RWPE1 (cell line): ENCODE results near the gene SMYD3.

Experiments
- CTCF ChIA-PET: fragments of 350-600 bp; sonication (Branson Sonifier 250); formaldehyde crosslinking; extraction: SDS; loops from one replicate; lab custom pipeline; 2021; lab: Yijun Ruan, JAX
- POLR2A ChIA-PET: fragments of 400-600 bp; formaldehyde crosslinking; extraction: SDS; loops from one replicate; lab custom pipeline; 2020; ENCODE audit warnings: antibody characterized with exemption; ENCODE audit not compliant: low non-redundant PET; lab: Yijun Ruan, JAX
- DNase-seq: peaks from one replicate; pipeline ENCODE4 v3.0.0; 2012; ENCODE audit warnings: low spot score
- H3K27ac ChIP-seq: fragments of 450-650 bp; 2 replicates; pipeline ENCODE4 v1.5.1; 2017
- TF ChIP-seq, protein P1 (sequence below): fragments of 450-650 bp; conservative IDR thresholded peaks from 2 replicates; pipeline ENCODE4 v1.5.1; 2017; ENCODE audit warnings: low read depth, mild to moderate bottlenecking

SMYD3 gene

DNA sequence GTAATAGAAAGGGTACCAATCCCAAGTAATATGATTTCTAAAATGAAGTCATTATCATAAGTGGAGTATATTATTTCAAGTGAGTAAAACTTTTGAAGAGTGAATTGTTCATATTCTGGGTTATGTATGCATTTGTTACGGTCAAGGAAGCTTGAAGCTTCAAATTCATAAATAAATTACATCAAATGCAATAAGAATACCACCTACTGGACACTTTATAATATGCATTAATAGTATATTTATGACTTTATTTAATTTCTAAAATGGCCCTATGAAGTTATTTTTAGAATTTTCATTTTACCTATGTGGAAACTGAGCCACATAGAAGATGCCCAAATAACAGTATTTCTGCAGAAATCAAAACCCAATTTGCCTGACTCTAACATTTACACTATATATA lies 260.6 kb downstream of the SMYD3 start:
- no peak for DNase-seq
- ChIA-PET CTCF (interaction anchor here (0.5 to 0.7 kb wide), 2 partner anchors 462 to 470 kb away, joined by 3 read pairs; no protein-coding TSS in a partner anchor), POLR2A (interaction anchor here (0.5 kb wide), 1 partner anchor 10 kb away, joined by 3 read pairs; no protein-coding TSS in a partner anchor)
- TF ChIP-seq, protein P1, sequence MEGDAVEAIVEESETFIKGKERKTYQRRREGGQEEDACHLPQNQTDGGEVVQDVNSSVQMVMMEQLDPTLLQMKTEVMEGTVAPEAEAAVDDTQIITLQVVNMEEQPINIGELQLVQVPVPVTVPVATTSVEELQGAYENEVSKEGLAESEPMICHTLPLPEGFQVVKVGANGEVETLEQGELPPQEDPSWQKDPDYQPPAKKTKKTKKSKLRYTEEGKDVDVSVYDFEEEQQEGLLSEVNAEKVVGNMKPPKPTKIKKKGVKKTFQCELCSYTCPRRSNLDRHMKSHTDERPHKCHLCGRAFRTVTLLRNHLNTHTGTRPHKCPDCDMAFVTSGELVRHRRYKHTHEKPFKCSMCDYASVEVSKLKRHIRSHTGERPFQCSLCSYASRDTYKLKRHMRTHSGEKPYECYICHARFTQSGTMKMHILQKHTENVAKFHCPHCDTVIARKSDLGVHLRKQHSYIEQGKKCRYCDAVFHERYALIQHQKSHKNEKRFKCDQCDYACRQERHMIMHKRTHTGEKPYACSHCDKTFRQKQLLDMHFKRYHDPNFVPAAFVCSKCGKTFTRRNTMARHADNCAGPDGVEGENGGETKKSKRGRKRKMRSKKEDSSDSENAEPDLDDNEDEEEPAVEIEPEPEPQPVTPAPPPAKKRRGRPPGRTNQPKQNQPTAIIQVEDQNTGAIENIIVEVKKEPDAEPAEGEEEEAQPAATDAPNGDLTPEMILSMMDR, result no peak
- no peak overlapping the region for H3K27ac ChIP-seq

GRCh38 chr1:246245541-246245940 lies 261.5 kb downstream of the SMYD3 start:
- DNase-seq, result no peak
- TF ChIP-seq, protein P1, result no peak
- no peak overlapping the region for H3K27ac ChIP-seq
- ChIA-PET POLR2A (interaction anchor here (0.7 kb wide), 1 partner anchor 16 kb away, joined by 6 read pairs; no protein-coding TSS in a partner anchor), CTCF (no interaction called here)

- no peak for DNase-seq
- TF ChIP-seq, protein P1, result no peak
- ChIA-PET CTCF (interaction anchor here (0.6 kb wide), 1 partner anchor 522 kb away, joined by 3 read pairs; no protein-coding TSS in a partner anchor), POLR2A (no interaction called here)
- H3K27ac ChIP-seq, result no peak overlapping the region
Measured at GRCh38 chr1:246232126-246232525, 275.0 kb downstream of the SMYD3 start.

DNA sequence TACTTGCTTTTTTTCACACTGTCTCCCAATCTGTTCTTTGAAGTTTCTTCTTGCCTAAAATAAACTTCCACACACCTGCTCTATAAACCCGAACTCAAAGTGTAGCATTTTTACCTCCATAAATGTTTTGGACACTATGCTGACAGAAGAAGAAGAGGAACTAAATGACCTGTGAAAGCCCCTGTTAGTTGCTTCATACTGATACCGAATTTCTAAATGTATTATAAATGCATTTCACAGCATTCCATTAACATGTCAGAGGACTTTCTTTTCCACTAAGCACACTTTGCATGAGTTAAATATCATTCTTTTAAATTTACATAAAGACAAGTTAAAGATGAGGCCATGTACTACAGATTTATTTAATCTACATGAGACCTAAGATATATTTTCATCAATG lies 281.0 kb downstream of the SMYD3 start:
- H3K27ac ChIP-seq, result no peak overlapping the region
- TF ChIP-seq, protein P1, result no peak
- DNase-seq, result no peak
- CTCF ChIA-PET, result no interaction called here
- POLR2A ChIA-PET, result no interaction called here

DNA sequence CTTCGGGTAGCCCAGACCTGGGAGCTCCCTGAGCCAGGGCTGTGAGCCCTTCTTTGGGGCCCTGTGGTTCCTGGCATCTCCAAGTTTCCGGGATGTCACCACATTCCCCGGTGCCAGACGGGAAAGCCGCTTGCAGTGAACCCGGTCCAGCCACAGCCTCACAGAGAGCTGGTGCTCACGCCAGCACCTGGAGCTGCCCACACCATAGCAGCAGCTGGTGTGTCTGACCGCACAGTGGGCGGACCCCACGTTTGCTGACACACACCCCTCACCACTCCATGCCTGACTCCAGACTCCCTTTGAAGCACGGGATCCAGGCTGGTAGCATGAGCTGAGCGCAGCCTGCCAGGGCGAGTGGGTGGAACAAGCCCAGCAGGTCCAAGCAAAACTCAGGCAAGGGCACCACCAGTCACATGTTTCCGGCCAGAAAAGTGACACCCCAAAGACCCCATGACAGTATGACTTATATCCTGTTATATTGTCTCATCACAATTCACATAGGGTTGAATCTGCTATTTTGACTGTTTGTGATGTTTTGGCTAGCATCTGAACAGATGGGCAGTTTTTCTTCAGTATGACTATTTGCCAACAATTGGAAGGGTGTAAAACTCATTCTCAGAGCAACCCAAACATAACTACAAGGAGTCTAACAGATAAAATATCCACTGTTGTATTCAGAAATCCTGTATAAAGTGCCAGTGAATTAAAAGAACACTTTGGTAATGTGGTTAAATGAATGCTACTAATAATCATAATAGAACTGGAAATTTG lies 285.4 kb downstream of the SMYD3 start:
- POLR2A ChIA-PET, result no interaction called here

DNA sequence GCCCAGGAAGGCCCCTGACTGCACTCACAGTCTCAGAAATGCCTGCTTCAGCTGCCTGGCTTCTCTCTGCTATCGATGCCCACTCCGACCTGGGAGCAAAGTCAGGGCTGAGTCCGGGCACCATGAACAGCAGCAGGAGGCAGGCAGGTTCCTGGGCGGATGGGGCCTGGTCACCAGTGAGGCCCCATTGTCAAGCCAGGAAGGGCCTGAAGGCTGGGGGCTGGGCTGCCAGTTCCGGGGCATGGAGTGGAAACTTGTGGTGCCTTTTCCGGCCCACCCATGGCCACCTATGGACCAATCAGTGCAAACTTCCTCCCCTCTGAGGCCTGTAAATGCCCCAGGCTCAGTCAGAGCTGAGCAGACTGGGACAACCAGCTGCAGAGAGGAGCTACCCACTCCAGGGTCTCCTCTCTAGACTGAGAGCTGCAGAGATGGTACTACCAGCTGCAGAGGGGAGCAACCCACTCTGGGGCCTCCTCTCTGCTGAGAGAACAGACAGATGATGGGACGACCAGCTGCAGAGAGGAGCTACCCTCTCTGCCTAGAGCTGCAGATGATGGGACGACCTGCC lies 286.5 kb downstream of the SMYD3 start:
- CTCF ChIA-PET, result interaction anchor here (0.6 kb wide), 1 partner anchor 92 kb away, joined by 3 read pairs; no protein-coding TSS in a partner anchor
- DNase-seq, result no peak
- POLR2A ChIA-PET, result no interaction called here
- H3K27ac ChIP-seq, result no peak overlapping the region
- TF ChIP-seq, protein P1, result no peak

More for the DNA sequence above, 285.4 kb downstream of the SMYD3 start:
- TF ChIP-seq, protein P1, result no peak
- CTCF ChIA-PET, result interaction anchor here (0.6 kb wide), 2 partner anchors 66 to 1114 kb away, joined by 4 to 5 read pairs; no protein-coding TSS in a partner anchor
- H3K27ac ChIP-seq, result no peak overlapping the region
- DNase-seq, result no peak
